Natural killer cell (primary cell): ENCODE measurements around the gene RAD23A. TPM values are rescaled to one million over a fixed set of nuclear protein-coding genes. Genes with fewer than 3 reads are reported as not detected.
A peak's percentile ranks its signal among the peaks of the same experiment; 100 is the strongest.

ENCODE experiments used
- ATAC-seq, 3 donors: fragments of 150-1000 bp in 2 of 3; fragments of 200-7000 bp in 1 of 3; cut with Tn5 transposase; 1 replicate in 1 of 3; 2 replicates in 2 of 3; pipeline ENCODE4 v1.10.0; 2021; ENCODE audit warnings: mild to moderate bottlenecking in 2 of 3, moderate library complexity in 2 of 3
- DNase-seq, 2 donors: peaks; one replicate each; pipeline versions ENCODE4 v3.0.0 to v3.0.0-alpha.2; 2013 to 2021; ENCODE audit warnings: mixed read lengths in 1 of 2
- H3K27ac ChIP-seq: one replicate; pipeline ENCODE4 v1.5.1; 2013; ENCODE audit warnings: mild to moderate bottlenecking, low read length
- H3K27me3 ChIP-seq: one replicate; pipeline ENCODE4 v1.6.1; 2013; ENCODE audit warnings: low read length; ENCODE audit not compliant: control insufficient read depth, insufficient read depth
- H3K36me3 ChIP-seq: one replicate; pipeline ENCODE4 v1.6.1; 2013; ENCODE audit warnings: low read length; ENCODE audit not compliant: control insufficient read depth, insufficient read depth
- H3K4me1 ChIP-seq: one replicate; pipeline ENCODE4 v1.6.1; 2013; ENCODE audit warnings: low read length; ENCODE audit not compliant: control insufficient read depth, insufficient read depth
- H3K4me3 ChIP-seq: one replicate; pipeline ENCODE4 v1.5.1; 2013; ENCODE audit warnings: low read length
- H3K9me3 ChIP-seq: one replicate; pipeline ENCODE4 v1.6.1; 2013; ENCODE audit warnings: low read length; ENCODE audit not compliant: control insufficient read depth, insufficient read depth
- H3K27ac Mint-ChIP-seq, 2 donors: one replicate each; pipeline ENCODE4 v1.8.0; 2022; ENCODE audit warnings: mild to moderate bottlenecking in 2 of 2, mixed read lengths in 2 of 2, moderate library complexity in 1 of 2
- H3K27me3 Mint-ChIP-seq, 2 donors: one replicate each; pipeline ENCODE4 v1.8.0; 2022; ENCODE audit warnings: low read depth in 2 of 2, mixed read lengths in 2 of 2
- H3K36me3 Mint-ChIP-seq: one replicate; pipeline ENCODE4 v1.8.0; 2022; ENCODE audit warnings: mixed read lengths
- H3K4me1 Mint-ChIP-seq, 2 donors: one replicate each; pipeline ENCODE4 v1.8.0; 2022; ENCODE audit warnings: mixed read lengths in 2 of 2
- H3K4me3 Mint-ChIP-seq: one replicate; pipeline ENCODE4 v1.8.0; 2022; ENCODE audit warnings: mild to moderate bottlenecking, moderate library complexity, mixed read lengths
- H3K9me3 Mint-ChIP-seq, 2 donors: one replicate each; pipeline ENCODE4 v1.8.0; 2022; ENCODE audit warnings: mixed read lengths in 2 of 2
- WGBS: methylation state at CpG from one replicate; pipeline ENCODE4 v1.1.7; 2013; ENCODE audit warnings: missing lambda C conversion rate; ENCODE audit not compliant: insufficient coverage; 5-methylcytosine and 5-hydroxymethylcytosine counted together
- intact Hi-C: fragments of 100-400 bp; cut with micrococcal nuclease; formaldehyde crosslinking; loops from one replicate; pipeline ENCODE4 v1.14.2; 2022
- total RNA-seq, 4 donors: library from RNA; stranded (reverse); fragments of 120-200 nt in 1 of 4; gene quantifications; one replicate each; pipeline versions ENCODE4 v1.2.3 to v1.2.4, GENCODE V29; 2013 to 2022
- TF ChIP-seq, protein P1 (sequence below): fragments of 200-600 bp; IDR thresholded peaks from one replicate; pipeline ENCODE4 v1.8.0; 2022; ENCODE audit warnings: antibody characterized with exemption

The RAD23A gene
- total RNA-seq, 3 donors from 2014 or later (not counting 1 experiment from before 2014, with no cell fraction given): 79.2 to 81.2 (median 80.3) TPM

DNA sequence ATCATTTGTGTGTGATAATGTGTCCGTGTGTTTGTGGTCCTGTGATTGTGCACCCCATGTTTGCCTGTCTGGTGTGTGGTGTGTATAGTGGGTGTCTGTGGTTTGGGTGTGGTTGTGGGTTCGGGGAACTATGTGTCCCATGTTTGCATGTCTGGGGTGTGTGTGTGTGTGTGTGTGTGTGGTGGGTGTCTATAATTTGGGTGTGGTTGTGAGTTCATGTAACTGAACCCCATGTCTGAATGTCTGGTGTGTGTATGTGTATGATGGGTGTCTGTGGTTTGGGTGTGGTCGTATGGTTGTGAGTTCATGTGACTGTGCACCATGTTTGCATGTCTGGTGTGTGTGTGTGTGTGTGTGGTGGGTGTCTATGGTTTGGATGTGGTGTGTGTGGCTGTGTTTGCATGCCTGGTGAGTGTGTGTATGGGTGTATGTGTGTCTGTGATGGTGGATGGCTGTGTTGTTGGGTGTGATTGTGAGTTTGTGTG, 38.5 kb downstream of the RAD23A start:
- TF ChIP-seq, protein P1, sequence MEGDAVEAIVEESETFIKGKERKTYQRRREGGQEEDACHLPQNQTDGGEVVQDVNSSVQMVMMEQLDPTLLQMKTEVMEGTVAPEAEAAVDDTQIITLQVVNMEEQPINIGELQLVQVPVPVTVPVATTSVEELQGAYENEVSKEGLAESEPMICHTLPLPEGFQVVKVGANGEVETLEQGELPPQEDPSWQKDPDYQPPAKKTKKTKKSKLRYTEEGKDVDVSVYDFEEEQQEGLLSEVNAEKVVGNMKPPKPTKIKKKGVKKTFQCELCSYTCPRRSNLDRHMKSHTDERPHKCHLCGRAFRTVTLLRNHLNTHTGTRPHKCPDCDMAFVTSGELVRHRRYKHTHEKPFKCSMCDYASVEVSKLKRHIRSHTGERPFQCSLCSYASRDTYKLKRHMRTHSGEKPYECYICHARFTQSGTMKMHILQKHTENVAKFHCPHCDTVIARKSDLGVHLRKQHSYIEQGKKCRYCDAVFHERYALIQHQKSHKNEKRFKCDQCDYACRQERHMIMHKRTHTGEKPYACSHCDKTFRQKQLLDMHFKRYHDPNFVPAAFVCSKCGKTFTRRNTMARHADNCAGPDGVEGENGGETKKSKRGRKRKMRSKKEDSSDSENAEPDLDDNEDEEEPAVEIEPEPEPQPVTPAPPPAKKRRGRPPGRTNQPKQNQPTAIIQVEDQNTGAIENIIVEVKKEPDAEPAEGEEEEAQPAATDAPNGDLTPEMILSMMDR: no peak
- DNase-seq (peak; percentile 31 to 43), ATAC-seq (no peak)
- H3K27ac Mint-ChIP-seq: no peak overlapping the region
- H3K36me3 ChIP-seq: no peaks in the 10 kb centered on the region
- intact Hi-C loops: loop anchor here (2.0 kb wide), 1 partner anchor 31 kb away; no protein-coding TSS in a partner anchor
- no peaks in the 10 kb centered on the region for H3K9me3 ChIP-seq
- H3K27me3 ChIP-seq: peaks cover 7% of the 10 kb centered on the region
- H3K4me1 Mint-ChIP-seq: peaks cover 0 to 5% of the 10 kb centered on the region in 2 donors
- H3K4me1 ChIP-seq: peaks cover 33% of the 10 kb centered on the region
- H3K36me3 Mint-ChIP-seq: no peaks in the 10 kb centered on the region
- H3K27me3 Mint-ChIP-seq: peaks cover 0 to 3% of the 10 kb centered on the region in 2 donors
- no peak overlapping the region for H3K4me3 Mint-ChIP-seq
- WGBS: 50% methylated on average over 3 of the region's 3 CpGs
- H3K27ac ChIP-seq: no peak overlapping the region
- H3K4me3 ChIP-seq: no peak overlapping the region
- no peaks in the 10 kb centered on the region for H3K9me3 Mint-ChIP-seq

DNA sequence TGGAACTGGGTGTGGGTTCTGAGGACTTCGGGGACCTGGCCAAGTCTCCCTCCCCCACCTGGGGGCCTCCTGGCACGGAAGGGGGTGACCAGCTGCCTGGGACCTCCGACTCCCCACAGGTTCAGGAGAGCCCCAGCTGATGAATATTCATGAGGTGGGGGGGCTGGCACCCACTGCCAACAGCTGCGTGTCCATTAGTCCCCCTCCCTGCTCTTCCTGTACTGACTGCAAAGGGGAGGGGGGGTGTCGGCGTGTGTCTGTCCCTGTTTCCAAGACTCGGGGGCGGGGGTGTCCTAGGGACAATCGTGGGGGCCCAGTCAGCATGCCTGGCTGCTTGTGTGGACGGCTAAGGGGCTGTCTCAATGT, 39.0 kb downstream of the RAD23A start:
- Histone ChIP-seq H3K36me3 (no peaks in the 10 kb centered on the region), H3K27ac (peak overlapping the region; percentile 26), H3K27me3 (peaks cover 7% of the 10 kb centered on the region), H3K4me3 (no peak overlapping the region), H3K9me3 (no peaks in the 10 kb centered on the region), H3K4me1 (peaks cover 33% of the 10 kb centered on the region)
- Mint-ChIP-seq H3K4me3 (peak overlapping the region; percentile 32), H3K27me3 (peaks cover 0 to 3% of the 10 kb centered on the region in 2 donors), H3K27ac (no peak overlapping the region), H3K9me3 (no peaks in the 10 kb centered on the region), H3K4me1 (peaks cover 0 to 5% of the 10 kb centered on the region in 2 donors), H3K36me3 (no peaks in the 10 kb centered on the region)
- DNase-seq (peak in 1 of 2 donors; percentile 40), ATAC-seq (peak; percentile 0 to 8 (median 1))
- TF ChIP-seq, protein P1: no peak
- 38% methylated on average over 8 of the region's 10 CpGs for WGBS
- intact Hi-C loops: loop anchor here (1.0 to 2.0 kb wide), 3 partner anchors 30 to 116 kb away; no protein-coding TSS in a partner anchor

DNA sequence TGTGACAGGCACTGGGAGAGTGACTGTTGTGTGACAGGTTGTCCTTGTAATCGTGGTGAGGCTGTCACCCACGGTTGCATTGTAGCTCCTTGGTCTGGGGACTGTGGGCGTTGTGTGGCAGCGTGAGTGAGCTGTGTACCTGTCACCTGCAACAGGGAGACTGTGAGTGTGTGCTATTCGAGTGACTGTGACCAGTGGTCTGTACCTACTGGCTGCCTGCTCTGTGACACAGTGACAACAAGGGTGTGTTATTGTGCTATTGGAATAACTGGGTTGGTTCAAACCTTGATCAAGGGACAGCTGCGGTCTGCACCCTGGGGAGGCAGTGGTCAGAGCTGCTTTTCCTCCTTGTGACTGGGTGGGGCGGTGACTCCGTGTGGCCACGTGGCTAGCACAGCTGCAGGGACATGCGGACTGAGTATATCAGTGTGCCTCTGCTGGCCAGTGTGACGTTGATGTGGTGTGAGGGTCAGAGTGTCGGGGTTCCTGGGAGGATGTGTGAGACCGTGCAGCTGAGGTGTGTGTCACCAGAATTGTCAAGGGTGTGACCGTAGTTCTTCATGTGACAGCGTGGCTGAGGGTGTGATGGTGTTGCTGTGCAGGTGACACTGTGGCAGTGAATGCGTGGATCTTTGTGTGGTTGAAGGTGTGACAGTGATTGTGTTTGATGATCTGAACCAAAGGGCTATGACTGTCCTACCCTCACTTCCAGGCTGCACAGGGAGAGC, 39.6 kb downstream of the RAD23A start:
- Histone ChIP-seq H3K9me3 (no peaks in the 10 kb centered on the region), H3K27me3 (peaks cover 7% of the 10 kb centered on the region), H3K27ac (peak overlapping the region; percentile 26), H3K4me3 (no peak overlapping the region), H3K36me3 (no peaks in the 10 kb centered on the region), H3K4me1 (peaks cover 33% of the 10 kb centered on the region)
- TF ChIP-seq, protein P1: no peak
- peaks cover 0 to 5% of the 10 kb centered on the region in 2 donors for H3K4me1 Mint-ChIP-seq
- peaks cover 0 to 3% of the 10 kb centered on the region in 2 donors for H3K27me3 Mint-ChIP-seq
- DNase-seq (peak; percentile 70 to 78), ATAC-seq (peak; percentile 67 to 85 (median 81))
- H3K27ac Mint-ChIP-seq: no peak overlapping the region
- WGBS: 25% methylated on average over 16 of the region's 16 CpGs
- no peaks in the 10 kb centered on the region for H3K9me3 Mint-ChIP-seq
- intact Hi-C loops: loop anchor here (1.0 to 2.0 kb wide), 3 partner anchors 30 to 115 kb away; no protein-coding TSS in a partner anchor
- no peaks in the 10 kb centered on the region for H3K36me3 Mint-ChIP-seq
- peak overlapping the region; percentile 32 for H3K4me3 Mint-ChIP-seq
